AG09309 (cell line): ENCODE measurements around the gene PPA2.

Experiments
- DNase-seq: peaks from one replicate; pipeline ENCODE4 v3.0.0-alpha.2; 2010; ENCODE audit warnings: low read depth
- H3K4me3 ChIP-seq: 2 replicates; pipeline ENCODE4 v1.5.1; 2011; ENCODE audit warnings: mild to moderate bottlenecking, low read depth, low read length, moderate library complexity; ENCODE audit not compliant: control insufficient read depth
- CTCF ChIP-seq: IDR thresholded peaks from 2 replicates; pipeline ENCODE4 v1.5.1; 2011; ENCODE audit warnings: mild to moderate bottlenecking, low read depth, low read length, inconsistent platforms; ENCODE audit not compliant: insufficient read depth, control insufficient read depth; ENCODE audit errors: missing control alignments

Gene PPA2

GRCh38 chr4:105400901-105401677 is 72.8 kb downstream of the PPA2 start:
- no peak overlapping the region for H3K4me3 ChIP-seq
- TF ChIP-seq CTCF: no peak
- DNase-seq: no peak

GRCh38 chr4:105399532-105400161 is 74.2 kb downstream of the PPA2 start:
- peak; percentile 72 for DNase-seq

GRCh38 chr4:105392858-105393257 is 81.0 kb downstream of the PPA2 start:
- no peak for TF ChIP-seq CTCF
- H3K4me3 ChIP-seq: no peak overlapping the region
- DNase-seq: no peak

More at GRCh38 chr4:105399532-105400161, 74.2 kb downstream of the PPA2 start:
- H3K4me3 ChIP-seq: no peak overlapping the region
- no peak for TF ChIP-seq CTCF

- no peak overlapping the region for H3K4me3 ChIP-seq
- peak; percentile 18 for DNase-seq
- no peak for TF ChIP-seq CTCF
Observed at GRCh38 chr4:105389167-105389566, 84.7 kb downstream of the PPA2 start.

- H3K4me3 ChIP-seq: no peak overlapping the region
- no peak for TF ChIP-seq CTCF
- peak; percentile 60 for DNase-seq
Observed at GRCh38 chr4:105387466-105387865, 86.4 kb downstream of the PPA2 start.

- DNase-seq: no peak
- no peak for TF ChIP-seq CTCF
- no peak overlapping the region for H3K4me3 ChIP-seq
Observed at GRCh38 chr4:105386012-105386411, 87.8 kb downstream of the PPA2 start.
